Endothelial cell of umbilical vein (primary cell): ENCODE measurements around the gene NFS1. TPM values are rescaled to one million over a fixed set of nuclear protein-coding genes. Genes with fewer than 3 reads are reported as not detected.

ENCODE experiments used
- BruUV-seq: library from RNA; stranded (reverse); fragments of 400-500 nt; replicated peaks from 2 replicates; lab custom pipeline; 2021; lab: Mats Ljungman, UMichigan
- CTCF ChIA-PET: fragments of 300-600, 350-600 bp; sonication (Branson Sonifier 250); formaldehyde crosslinking; loops from one replicate; lab custom pipeline; 2021; ENCODE audit warnings: antibody characterized with exemption, inconsistent platforms; lab: Charles Lee
- POLR2A ChIA-PET: fragments of 300-600, 350-600 bp; sonication (Branson Sonifier 250); formaldehyde crosslinking; loops from one replicate; lab custom pipeline; 2021; ENCODE audit warnings: antibody characterized with exemption, inconsistent platforms; lab: Charles Lee
- DNase-seq: peaks from one replicate; pipeline ENCODE4 v3.0.0-alpha.2; 2011; ENCODE audit warnings: low read depth, low spot score
- FAIRE-seq: peaks from 2 replicates; lab custom pipeline; 2011; peaks lifted over from hg19 to GRCh38; lab: Jason Lieb, UNC
- H2AFZ ChIP-seq: 2 replicates; pipeline ENCODE4 v1.6.0; 2012; ENCODE audit warnings: low read depth, low read length, control low read depth, inconsistent platforms
- H3K27ac ChIP-seq: 2 replicates; pipeline ENCODE4 v1.5.1; 2011; ENCODE audit warnings: low read depth, mild to moderate bottlenecking, control low read depth, low read length, moderate library complexity; ENCODE audit not compliant: insufficient read depth
- H3K27me3 ChIP-seq, 2 experiments: 2 replicates each; pipeline versions ENCODE4 v1.6.0 to v1.6.1; 2011; ENCODE audit warnings: low read length in 2 of 2, mixed read lengths in 1 of 2; ENCODE audit not compliant: control insufficient read depth in 2 of 2, insufficient read depth in 2 of 2
- H3K36me3 ChIP-seq, 2 experiments: 2 replicates in 1 of 2; 3 replicates in 1 of 2; pipeline ENCODE4 v1.5.1; 2011; ENCODE audit warnings: low read length in 2 of 2, mild to moderate bottlenecking in 1 of 2, moderate library complexity in 1 of 2; ENCODE audit not compliant: control insufficient read depth in 2 of 2, insufficient read depth in 2 of 2; ENCODE audit errors: extremely low read depth in 1 of 2
- H3K4me1 ChIP-seq: 3 replicates; pipeline ENCODE4 v1.5.1; 2011; ENCODE audit warnings: mild to moderate bottlenecking, low read length; ENCODE audit not compliant: control insufficient read depth, insufficient read depth; ENCODE audit errors: extremely low read depth
- H3K4me2 ChIP-seq: 2 replicates; pipeline ENCODE4 v1.6.1; 2011; ENCODE audit warnings: low read length, control low read depth, mixed read lengths; ENCODE audit not compliant: insufficient read depth
- H3K4me3 ChIP-seq, 3 experiments: fragments of 200-600 bp in 1 of 3; sonication (generic), shearing (Covaris generic) in 1 of 3; replicated peaks in 1 of 3; 2 replicates each; pipeline ENCODE4 v1.5.1; 2011 to 2016; ENCODE audit warnings: control low read depth in 3 of 3, low read length in 3 of 3, mild to moderate bottlenecking in 2 of 3, inconsistent platforms in 1 of 3, low read depth in 1 of 3, moderate library complexity in 1 of 3; ENCODE audit not compliant: insufficient read depth in 1 of 3
- H3K79me2 ChIP-seq: 2 replicates; pipeline ENCODE4 v1.6.0; 2012; ENCODE audit warnings: low read length, inconsistent platforms; ENCODE audit not compliant: control insufficient read depth, insufficient read depth
- H3K9ac ChIP-seq: replicated peaks from 2 replicates; pipeline ENCODE3; 2011; ENCODE audit warnings: low read length, control low read depth; ENCODE audit not compliant: insufficient read depth; ENCODE audit errors: extremely low read depth
- H3K9me1 ChIP-seq: replicated peaks from 3 replicates; pipeline ENCODE4 v1.6.0; 2011; ENCODE audit warnings: mild to moderate bottlenecking, low read length; ENCODE audit not compliant: control insufficient read depth, insufficient read depth; ENCODE audit errors: extremely low read depth
- H3K9me3 ChIP-seq: replicated peaks from 2 replicates; pipeline ENCODE4 v1.5.1; 2012; ENCODE audit warnings: low read length, inconsistent platforms; ENCODE audit not compliant: control insufficient read depth, insufficient read depth
- H4K20me1 ChIP-seq: replicated peaks from 2 replicates; pipeline ENCODE3; 2011; ENCODE audit warnings: mild to moderate bottlenecking, low read length; ENCODE audit not compliant: control insufficient read depth, insufficient read depth; ENCODE audit errors: extremely low read depth
- EZH2 ChIP-seq: IDR thresholded peaks from 2 replicates; pipeline ENCODE4 v1.6.1; 2012; ENCODE audit warnings: borderline replicate concordance, low read depth, mild to moderate bottlenecking, moderate library complexity, low read length, inconsistent platforms; ENCODE audit not compliant: severe bottlenecking
- FOS ChIP-seq: IDR thresholded peaks from 2 replicates; pipeline ENCODE4 v1.6.1; 2011; ENCODE audit warnings: mild to moderate bottlenecking, low read length, moderate library complexity, borderline replicate concordance; ENCODE audit not compliant: insufficient read depth
- GATA2 ChIP-seq: IDR thresholded peaks from 2 replicates; pipeline ENCODE4 v1.7.0; 2011; ENCODE audit warnings: low read depth, mild to moderate bottlenecking, moderate library complexity, mixed read lengths, low read length; ENCODE audit not compliant: insufficient read length, insufficient read depth
- JUN ChIP-seq: IDR thresholded peaks from 2 replicates; pipeline ENCODE4 v1.6.1; 2011; ENCODE audit warnings: borderline replicate concordance, low read depth; ENCODE audit not compliant: insufficient read length, insufficient read depth
- MYC ChIP-seq: IDR thresholded peaks from one replicate; pipeline ENCODE4 v1.6.1; 2011; ENCODE audit warnings: mild to moderate bottlenecking, low read depth, low read length
- POLR2A ChIP-seq: IDR thresholded peaks from 2 replicates; pipeline ENCODE4 v1.6.1; 2012; ENCODE audit warnings: low read depth, mild to moderate bottlenecking, control low read depth, low read length
- POLR2AphosphoS5 ChIP-seq: IDR thresholded peaks from 2 replicates; pipeline ENCODE4 v1.6.1; 2012; ENCODE audit warnings: low read depth, mild to moderate bottlenecking, control low read depth, low read length, moderate library complexity; ENCODE audit not compliant: insufficient read depth
- dilution Hi-C: fragments of 300-500 bp; cut with MboI; formaldehyde crosslinking; loops from one replicate; pipeline ENCODE4 v1.15.0; 2019; ENCODE audit warnings: low sequenced_read_pairs; ENCODE audit not compliant: extremely low pct_ligation_motif_present
- intact Hi-C: fragments of 100-400 bp; cut with micrococcal nuclease; formaldehyde crosslinking; loops from one replicate; pipeline ENCODE4 v1.10.0; 2022
- polyA plus RNA-seq, 4 experiments: library from polyadenylated mRNA; depleted of rRNA in 3 of 4; stranded (reverse) in 3 of 4; unstranded in 1 of 4; fragments of >200 nt; gene quantifications; 2 replicates each; pipeline versions ENCODE4 v1.2.1 to v1.2.3, GENCODE V29; 2011 to 2012; ENCODE audit warnings: missing spikeins in 1 of 4
- total RNA-seq: library from RNA; stranded (reverse); gene quantifications from 2 replicates; pipeline ENCODE4 v1.2.3, GENCODE V29; 2021
- TF ChIP-seq, protein P1 (sequence below), 2 donors: IDR thresholded peaks; 1 replicate in 1 of 2; 2 replicates in 1 of 2; pipeline ENCODE4 v1.5.1; 2011; ENCODE audit warnings: low read length in 2 of 2, mild to moderate bottlenecking in 2 of 2, moderate library complexity in 2 of 2, control low read depth in 1 of 2, inconsistent platforms in 1 of 2, low read depth in 1 of 2; ENCODE audit not compliant: insufficient read depth in 1 of 2; ENCODE audit errors: extremely low read depth in 1 of 2
- TF ChIP-seq, protein P2 (sequence below): IDR thresholded peaks from 2 replicates; pipeline ENCODE4 v1.6.1; 2011; ENCODE audit not compliant: insufficient read depth, insufficient read length

NFS1 gene
- total and polyA plus RNA-seq, 2 donors (not counting 3 experiments of a cell fraction or from before 2014, with no cell fraction given), result 25.1 to 28.4 TPM

DNA sequence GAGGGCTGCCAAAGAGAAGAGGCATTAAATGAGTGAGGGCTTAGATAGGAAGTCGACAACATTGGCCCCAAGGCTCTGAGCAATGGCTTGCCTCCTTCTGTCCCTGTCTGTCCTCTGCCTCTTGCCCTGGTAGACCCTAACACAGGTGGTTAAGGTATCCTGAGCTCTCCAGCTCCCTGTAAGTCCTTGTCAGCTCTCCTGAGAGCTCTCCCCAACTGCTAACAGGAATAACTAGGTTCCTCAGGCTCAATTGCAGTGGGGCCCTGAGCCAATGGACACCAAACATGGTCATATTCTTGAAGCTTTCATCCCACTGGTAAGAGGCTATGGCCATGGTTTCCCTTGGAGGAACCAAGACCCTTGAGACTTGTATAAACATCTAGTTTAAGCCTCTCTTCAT is 29.5 kb downstream of the NFS1 start:
- no peak overlapping the region for H3K9ac ChIP-seq
- FAIRE-seq (no peak), DNase-seq (no peak)
- no peaks in the 10 kb centered on the region for H3K9me1 ChIP-seq
- no peak overlapping the region for H2AFZ ChIP-seq
- peaks cover 3 to 11% of the 10 kb centered on the region in 2 experiments for H3K36me3 ChIP-seq
- H3K4me3 ChIP-seq, result no peak overlapping the region
- BruUV-seq, result no TSS peak
- no peaks in the 10 kb centered on the region for H3K4me1 ChIP-seq
- no peaks in the 10 kb centered on the region for H3K79me2 ChIP-seq
- no peaks in the 10 kb centered on the region for H3K27me3 ChIP-seq
- no peak for TF ChIP-seq EZH2
- TF ChIP-seq JUN, result no peak
- TF ChIP-seq, protein P1, sequence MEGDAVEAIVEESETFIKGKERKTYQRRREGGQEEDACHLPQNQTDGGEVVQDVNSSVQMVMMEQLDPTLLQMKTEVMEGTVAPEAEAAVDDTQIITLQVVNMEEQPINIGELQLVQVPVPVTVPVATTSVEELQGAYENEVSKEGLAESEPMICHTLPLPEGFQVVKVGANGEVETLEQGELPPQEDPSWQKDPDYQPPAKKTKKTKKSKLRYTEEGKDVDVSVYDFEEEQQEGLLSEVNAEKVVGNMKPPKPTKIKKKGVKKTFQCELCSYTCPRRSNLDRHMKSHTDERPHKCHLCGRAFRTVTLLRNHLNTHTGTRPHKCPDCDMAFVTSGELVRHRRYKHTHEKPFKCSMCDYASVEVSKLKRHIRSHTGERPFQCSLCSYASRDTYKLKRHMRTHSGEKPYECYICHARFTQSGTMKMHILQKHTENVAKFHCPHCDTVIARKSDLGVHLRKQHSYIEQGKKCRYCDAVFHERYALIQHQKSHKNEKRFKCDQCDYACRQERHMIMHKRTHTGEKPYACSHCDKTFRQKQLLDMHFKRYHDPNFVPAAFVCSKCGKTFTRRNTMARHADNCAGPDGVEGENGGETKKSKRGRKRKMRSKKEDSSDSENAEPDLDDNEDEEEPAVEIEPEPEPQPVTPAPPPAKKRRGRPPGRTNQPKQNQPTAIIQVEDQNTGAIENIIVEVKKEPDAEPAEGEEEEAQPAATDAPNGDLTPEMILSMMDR (IDR thresholded peaks at IDR 0.05; ENCODE audit: extremely low read depth in 1 of 2, insufficient read depth in 1 of 2, low read depth in 1 of 2, low read length in 2 of 2), result no peak
- H3K9me3 ChIP-seq, result no peaks in the 10 kb centered on the region
- intact Hi-C loops (no loop called here), dilution Hi-C loops (no loop called here)
- ChIA-PET CTCF (interaction anchor here (0.9 to 1.1 kb wide), 2 partner anchors 10 to 12 kb away, joined by 3 read pairs; no protein-coding TSS in a partner anchor), POLR2A (no interaction called here)
- H3K4me2 ChIP-seq, result no peak overlapping the region
- H3K27ac ChIP-seq, result no peak overlapping the region
- no peaks in the 10 kb centered on the region for H4K20me1 ChIP-seq

DNA sequence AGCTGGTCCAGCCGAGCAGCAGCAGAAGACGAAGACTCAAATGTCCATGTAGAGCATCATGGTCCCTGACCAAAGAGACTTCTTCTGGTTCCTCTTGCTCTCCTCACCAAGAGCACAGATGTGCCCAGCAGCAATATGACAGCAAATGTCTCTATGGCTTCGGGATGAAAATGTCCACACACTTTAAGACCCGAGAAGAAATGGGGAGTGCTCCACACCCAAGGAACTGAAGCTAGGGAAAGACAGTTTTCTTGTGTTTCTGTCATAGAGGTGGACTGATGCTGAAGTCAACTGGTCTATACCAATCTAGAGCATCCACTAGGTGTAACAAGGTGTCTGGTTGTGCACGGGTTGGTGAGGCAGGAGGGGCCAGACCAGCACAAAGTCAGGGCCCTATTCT is 29.9 kb downstream of the NFS1 start:
- Histone ChIP-seq H3K4me3 (no peak overlapping the region), H2AFZ (no peak overlapping the region), H3K4me1 (no peaks in the 10 kb centered on the region), H3K9me1 (no peaks in the 10 kb centered on the region), H3K79me2 (peaks cover 3% of the 10 kb centered on the region), H3K9me3 (no peaks in the 10 kb centered on the region), H3K36me3 (peaks cover 3 to 9% of the 10 kb centered on the region in 2 experiments), H3K4me2 (no peak overlapping the region), H3K27ac (no peak overlapping the region), H3K27me3 (no peaks in the 10 kb centered on the region), H4K20me1 (no peaks in the 10 kb centered on the region), H3K9ac (no peak overlapping the region)
- TF ChIP-seq, protein P2, sequence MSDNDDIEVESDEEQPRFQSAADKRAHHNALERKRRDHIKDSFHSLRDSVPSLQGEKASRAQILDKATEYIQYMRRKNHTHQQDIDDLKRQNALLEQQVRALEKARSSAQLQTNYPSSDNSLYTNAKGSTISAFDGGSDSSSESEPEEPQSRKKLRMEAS, result no peak
- TF ChIP-seq GATA2, result no peak
- no peak for TF ChIP-seq FOS
- no peak for TF ChIP-seq POLR2A
- TF ChIP-seq, protein P1 (IDR thresholded peaks at IDR 0.05; ENCODE audit: extremely low read depth in 1 of 2, insufficient read depth in 1 of 2, low read depth in 1 of 2, low read length in 2 of 2), result no peak
- TF ChIP-seq EZH2, result no peak
- no peak for TF ChIP-seq MYC
- TF ChIP-seq JUN, result no peak
- TF ChIP-seq POLR2AphosphoS5, result no peak
- intact Hi-C loops, result no loop called here
- ChIA-PET CTCF (interaction anchor here (0.6 to 1.1 kb wide), 3 partner anchors 10 to 202 kb away, joined by 3 read pairs; no protein-coding TSS in a partner anchor), POLR2A (no interaction called here)
- dilution Hi-C loops, result no loop called here
- BruUV-seq, result no TSS peak
- FAIRE-seq (no peak), DNase-seq (no peak)
